GM19397 (cell line): ENCODE measurements around the gene ANAPC4.

Source experiments
- ATAC-seq: cut with Tn5 transposase; IDR thresholded peaks from one replicate; pipeline ENCODE4 v1.9.1; 2021; ENCODE audit warnings: mild to moderate bottlenecking, moderate library complexity; ENCODE audit not compliant: unreplicated experiment

ANAPC4 gene

GRCh38 chr4:25377572-25378436 lies 741 bp downstream of the ANAPC4 start:
- ATAC-seq: peak; percentile 10

GRCh38 chr4:25378437-25378743 lies 1.3 kb downstream of the ANAPC4 start:
- ATAC-seq: no peak

GRCh38 chr4:25379591-25379990 lies 2.5 kb downstream of the ANAPC4 start:
- ATAC-seq: no peak

- no peak for ATAC-seq
These were observed 6.6 kb downstream of the ANAPC4 start for GRCh38 chr4:25383647-25384046.

GRCh38 chr4:25386926-25387325 lies 9.9 kb downstream of the ANAPC4 start:
- ATAC-seq: no peak

GRCh38 chr4:25397305-25397704 lies 20.2 kb downstream of the ANAPC4 start:
- ATAC-seq: no peak

- no peak for ATAC-seq
These were observed 22.4 kb downstream of the ANAPC4 start for GRCh38 chr4:25399510-25399909.

GRCh38 chr4:25401066-25401465 lies 24.0 kb downstream of the ANAPC4 start:
- ATAC-seq: no peak

GRCh38 chr4:25402521-25402920 lies 25.5 kb downstream of the ANAPC4 start:
- ATAC-seq: no peak

- no peak for ATAC-seq
These were observed 26.6 kb downstream of the ANAPC4 start for GRCh38 chr4:25403699-25404098.

GRCh38 chr4:25405453-25405852 lies 28.4 kb downstream of the ANAPC4 start:
- no peak for ATAC-seq

- no peak for ATAC-seq
These were observed 29.1 kb downstream of the ANAPC4 start for GRCh38 chr4:25406081-25406692.

GRCh38 chr4:25410820-25411529 lies 33.9 kb downstream of the ANAPC4 start:
- no peak for ATAC-seq

- no peak for ATAC-seq
These were observed 36.2 kb downstream of the ANAPC4 start for GRCh38 chr4:25413261-25413660.

- no peak for ATAC-seq
These were observed 40.0 kb downstream of the ANAPC4 start for GRCh38 chr4:25417014-25417413.

- ATAC-seq: no peak
These were observed 43.9 kb downstream of the ANAPC4 start for GRCh38 chr4:25420931-25421330.

GRCh38 chr4:25421816-25422525 lies 44.9 kb downstream of the ANAPC4 start:
- ATAC-seq: no peak

- no peak for ATAC-seq
These were observed 46.5 kb downstream of the ANAPC4 start for GRCh38 chr4:25423548-25423947.

GRCh38 chr4:25424539-25425228 lies 47.6 kb downstream of the ANAPC4 start:
- ATAC-seq: no peak

GRCh38 chr4:25425361-25425760 lies 48.3 kb downstream of the ANAPC4 start:
- ATAC-seq: no peak

GRCh38 chr4:25427871-25428270 lies 50.8 kb downstream of the ANAPC4 start:
- ATAC-seq: no peak
